RWPE2 (cell line): ENCODE results near the gene ELOVL6.
A peak's percentile ranks its signal among the peaks of the same experiment; 100 is the strongest.

Experiments
- ATAC-seq: fragments of 200-7000 bp; cut with Tn5 transposase; 3 replicates; pipeline ENCODE4 v1.9.1; 2021; ENCODE audit warnings: low read depth
- DNase-seq: peaks from one replicate; pipeline ENCODE4 v3.0.0-alpha.2; 2020; ENCODE audit warnings: low spot score
- H3K27ac ChIP-seq: fragments of 450-650 bp; 2 replicates; pipeline ENCODE4 v1.5.1; 2017; ENCODE audit warnings: mild to moderate bottlenecking; ENCODE audit not compliant: poor library complexity, severe bottlenecking
- H3K27me3 ChIP-seq: fragments of 250-450 bp; sonication (Bioruptor Pico); 2 replicates; pipeline ENCODE4 v1.5.1; 2021; ENCODE audit warnings: mild to moderate bottlenecking, moderate library complexity; ENCODE audit not compliant: insufficient read depth, poor library complexity, severe bottlenecking
- H3K36me3 ChIP-seq: fragments of 250-450 bp; sonication (Bioruptor Pico); 2 replicates; pipeline ENCODE4 v1.5.1; 2020; ENCODE audit warnings: low read depth, mild to moderate bottlenecking, moderate library complexity
- H3K4me1 ChIP-seq: fragments of 250-450 bp; sonication (Bioruptor Pico); 2 replicates; pipeline ENCODE4 v1.5.1; 2021; ENCODE audit warnings: mild to moderate bottlenecking, moderate library complexity; ENCODE audit not compliant: insufficient read depth, poor library complexity, severe bottlenecking
- H3K4me3 ChIP-seq: fragments of 250-450 bp; sonication (Bioruptor Pico); 2 replicates; pipeline ENCODE4 v1.5.1; 2021; ENCODE audit warnings: mild to moderate bottlenecking, moderate library complexity; ENCODE audit not compliant: severe bottlenecking
- H3K9me3 ChIP-seq: fragments of 250-450 bp; sonication (Bioruptor Pico); 2 replicates; pipeline ENCODE4 v1.5.1; 2021; ENCODE audit warnings: mild to moderate bottlenecking, moderate library complexity; ENCODE audit not compliant: severe bottlenecking
- CTCF ChIP-seq: fragments of 450-650 bp; IDR thresholded peaks from one replicate; pipeline ENCODE4 v1.5.1; 2017; ENCODE audit warnings: mild to moderate bottlenecking, moderate library complexity; ENCODE audit not compliant: poor library complexity, severe bottlenecking

ELOVL6 gene

GRCh38 chr4:110061076-110061475 is 137.3 kb downstream of the ELOVL6 start:
- Histone ChIP-seq H3K36me3 (peaks cover 23% of the 10 kb centered on the region), H3K27me3 (no peaks in the 10 kb centered on the region), H3K27ac (no peak overlapping the region), H3K4me1 (peaks cover 18% of the 10 kb centered on the region), H3K9me3 (no peaks in the 10 kb centered on the region), H3K4me3 (no peak overlapping the region)
- ATAC-seq (no peak), DNase-seq (no peak)
- no peak for TF ChIP-seq CTCF

GRCh38 chr4:110059556-110060191 is 138.7 kb downstream of the ELOVL6 start:
- Histone ChIP-seq H3K36me3 (peaks cover 23% of the 10 kb centered on the region), H3K4me3 (no peak overlapping the region), H3K27me3 (no peaks in the 10 kb centered on the region), H3K4me1 (peaks cover 18% of the 10 kb centered on the region), H3K27ac (peak overlapping the region; percentile 8), H3K9me3 (no peaks in the 10 kb centered on the region)
- DNase-seq (no peak), ATAC-seq (peak; percentile 73)
- TF ChIP-seq CTCF, result no peak

- H3K4me1 ChIP-seq, result peaks cover 18% of the 10 kb centered on the region
- TF ChIP-seq CTCF, result no peak
- H3K36me3 ChIP-seq, result peaks cover 23% of the 10 kb centered on the region
- H3K4me3 ChIP-seq, result no peak overlapping the region
- DNase-seq (no peak), ATAC-seq (peak; percentile 42; the same call in 1 of the 3 replicates)
- no peaks in the 10 kb centered on the region for H3K9me3 ChIP-seq
- H3K27me3 ChIP-seq, result no peaks in the 10 kb centered on the region
- peak overlapping the region; percentile 8 for H3K27ac ChIP-seq
Observed at GRCh38 chr4:110058677-110059076, 139.7 kb downstream of the ELOVL6 start.

GRCh38 chr4:110055158-110055768 is 143.2 kb downstream of the ELOVL6 start:
- no peak overlapping the region for H3K27ac ChIP-seq
- no peak for ATAC-seq

More at GRCh38 chr4:110055158-110055768, 143.2 kb downstream of the ELOVL6 start:
- no peak for DNase-seq
- Histone ChIP-seq H3K9me3 (no peaks in the 10 kb centered on the region), H3K27me3 (no peaks in the 10 kb centered on the region), H3K4me3 (no peak overlapping the region), H3K4me1 (peaks cover 16% of the 10 kb centered on the region), H3K36me3 (peaks cover 41% of the 10 kb centered on the region)
- no peak for TF ChIP-seq CTCF
